T-helper 1 cell (primary cell): ENCODE results near the gene IKBKE.

Experiments used
- DNase-seq, 5 donors: peaks; one replicate each; pipeline ENCODE4 v3.0.0-alpha.2; 2012 to 2020

IKBKE gene

DNA sequence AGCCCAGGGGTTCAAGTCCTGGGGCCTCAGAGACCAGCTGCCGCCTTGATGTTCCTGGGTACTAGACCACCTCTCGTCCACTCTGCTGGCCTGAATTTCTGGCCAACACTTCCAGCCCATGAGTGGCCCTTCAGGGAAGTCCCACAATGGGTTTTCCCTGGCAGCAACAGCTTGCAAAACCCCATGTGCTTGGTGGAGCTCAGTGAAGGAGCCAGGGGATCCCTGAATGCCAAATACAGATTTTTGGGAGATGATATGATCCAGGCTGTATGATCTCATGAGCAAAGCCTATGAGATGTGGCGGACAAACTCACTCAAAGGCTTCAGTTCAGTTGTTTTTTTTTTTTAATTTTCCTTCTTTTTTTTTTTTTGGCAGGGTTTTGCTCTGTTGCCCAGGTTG lies 27.5 kb downstream of the IKBKE start:
- DNase-seq = no peak

DNA sequence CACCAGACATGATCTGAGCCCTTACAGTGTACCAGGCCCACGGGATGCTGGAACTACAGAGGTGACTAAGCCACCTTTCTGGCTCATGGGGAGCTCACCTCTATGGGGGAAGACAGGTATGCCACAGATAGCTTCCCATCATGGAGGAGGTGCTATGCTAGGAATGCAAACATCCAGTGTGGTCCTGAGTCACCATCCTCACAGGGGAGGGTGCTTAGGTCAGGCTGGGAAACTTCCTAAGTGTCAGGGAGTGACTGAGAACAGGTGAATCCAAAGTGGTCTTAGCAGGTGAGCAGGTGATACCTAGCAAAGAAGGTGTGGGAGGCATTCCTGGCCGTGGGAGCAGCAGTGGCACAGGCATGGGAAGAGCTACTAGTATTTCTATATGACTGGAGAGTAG lies 28.4 kb downstream of the IKBKE start:
- no peak for DNase-seq

DNA sequence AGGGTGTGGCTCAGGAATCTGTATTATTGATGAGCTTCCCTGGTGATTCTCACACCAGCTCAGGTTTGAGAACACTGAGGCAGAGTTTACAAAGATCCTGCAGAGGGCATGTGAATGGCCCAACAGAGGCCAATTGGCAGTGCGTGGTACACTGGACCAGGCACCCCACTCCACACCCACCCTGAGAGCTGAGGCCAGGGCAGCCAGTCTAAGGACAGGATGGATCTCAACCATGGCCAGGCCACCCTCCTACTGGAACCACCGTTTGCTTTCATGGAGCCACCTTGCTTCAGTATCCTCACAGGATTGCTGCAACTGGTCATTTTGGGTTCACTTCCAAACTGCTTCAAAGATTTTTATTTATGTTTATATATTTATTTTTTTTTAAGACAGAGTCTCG lies 29.8 kb downstream of the IKBKE start:
- DNase-seq = no peak

DNA sequence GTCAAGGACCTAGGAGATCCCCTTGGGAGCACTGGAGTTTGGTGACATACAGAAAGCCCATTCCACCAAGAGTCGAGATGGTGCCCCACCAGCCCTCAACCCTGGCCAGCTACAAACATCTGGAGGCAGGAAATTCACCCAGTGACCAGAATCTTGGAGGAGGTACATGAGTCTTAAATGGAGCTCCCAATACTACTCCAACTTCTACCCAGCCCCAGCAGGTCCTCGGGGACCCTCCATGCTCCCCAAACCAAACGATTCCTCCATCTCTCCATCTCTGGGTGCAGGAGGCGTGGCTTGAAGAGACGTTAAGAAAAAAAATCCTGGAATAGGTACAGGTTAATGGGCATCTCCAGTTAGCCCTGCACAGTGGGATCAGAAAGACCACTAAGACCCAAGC lies 31.6 kb downstream of the IKBKE start:
- DNase-seq = no peak

DNA sequence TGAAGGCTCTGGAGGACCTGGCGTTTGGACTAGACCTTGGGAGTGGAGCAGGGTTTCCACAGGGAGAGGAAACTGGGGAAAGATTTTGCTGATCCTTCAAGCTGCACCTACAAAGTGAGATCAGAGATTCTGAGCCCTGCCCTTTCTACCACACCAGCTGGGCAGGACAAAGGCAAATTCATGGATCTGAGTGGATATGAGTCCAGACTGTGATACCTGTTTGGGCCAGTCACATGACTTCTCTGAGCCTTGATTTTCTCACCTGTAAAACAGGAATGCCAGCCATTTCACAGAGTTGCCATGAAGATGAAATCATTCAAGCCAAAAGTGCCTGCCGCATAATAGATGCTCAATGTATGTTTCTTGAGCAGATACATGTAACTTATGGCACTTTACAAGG lies 32.1 kb downstream of the IKBKE start:
- no peak for DNase-seq

DNA sequence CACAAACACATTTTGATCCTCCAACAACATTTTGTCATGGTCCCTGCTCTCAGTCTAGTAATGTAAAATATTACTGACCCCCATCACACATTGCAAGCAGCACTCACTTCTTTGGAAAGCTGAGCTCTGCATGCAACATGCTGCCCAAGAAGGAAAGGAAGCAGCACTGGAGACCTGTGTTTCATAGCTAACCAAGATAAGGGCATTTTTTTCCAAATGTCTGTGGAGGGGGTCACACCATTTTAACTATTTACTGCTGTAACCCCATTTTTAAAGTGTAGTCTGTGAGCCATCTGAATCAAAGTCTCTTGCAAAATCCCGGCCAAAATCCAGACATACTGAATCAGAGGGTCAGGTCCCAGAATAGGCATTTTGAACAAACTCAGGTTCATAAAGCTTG lies 32.5 kb downstream of the IKBKE start:
- DNase-seq = no peak

DNA sequence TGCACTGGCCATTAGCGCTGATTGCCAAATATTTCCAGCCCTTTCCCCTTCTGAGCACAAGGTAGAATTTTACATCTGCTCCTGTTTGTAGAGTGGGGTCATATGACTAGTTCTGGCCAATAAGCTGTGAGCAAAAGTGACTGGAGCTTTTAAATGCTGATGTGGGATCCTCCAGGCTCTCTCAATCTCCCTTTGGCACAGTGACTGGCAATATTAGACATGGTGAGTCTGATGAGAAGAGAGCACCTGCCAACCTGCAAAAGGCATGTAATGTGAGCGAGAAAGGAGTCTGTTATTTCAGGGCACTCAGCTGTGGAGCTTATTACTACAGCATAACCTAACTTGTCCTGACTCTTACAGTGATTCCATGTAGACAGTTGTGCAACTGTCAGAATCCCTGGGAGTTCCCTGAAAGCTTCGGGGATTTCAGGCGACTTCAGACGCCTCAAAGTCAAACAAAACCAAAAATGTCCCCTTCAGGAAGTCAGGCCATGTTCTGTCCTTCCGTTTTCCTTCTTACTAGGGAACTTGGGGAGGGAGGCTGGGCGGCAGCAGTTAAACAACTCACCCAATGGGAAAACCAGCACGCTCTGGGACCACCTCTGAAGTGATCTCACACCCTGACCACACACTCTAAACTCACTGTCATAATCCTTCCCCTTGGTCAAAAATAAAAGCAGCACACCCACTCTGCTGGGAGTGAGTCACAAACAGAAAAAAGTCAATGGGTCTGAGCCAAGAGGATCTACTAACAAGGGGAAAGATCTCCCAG lies 33.5 kb downstream of the IKBKE start:
- DNase-seq = peak in 1 of 5 donors; percentile 38

DNA sequence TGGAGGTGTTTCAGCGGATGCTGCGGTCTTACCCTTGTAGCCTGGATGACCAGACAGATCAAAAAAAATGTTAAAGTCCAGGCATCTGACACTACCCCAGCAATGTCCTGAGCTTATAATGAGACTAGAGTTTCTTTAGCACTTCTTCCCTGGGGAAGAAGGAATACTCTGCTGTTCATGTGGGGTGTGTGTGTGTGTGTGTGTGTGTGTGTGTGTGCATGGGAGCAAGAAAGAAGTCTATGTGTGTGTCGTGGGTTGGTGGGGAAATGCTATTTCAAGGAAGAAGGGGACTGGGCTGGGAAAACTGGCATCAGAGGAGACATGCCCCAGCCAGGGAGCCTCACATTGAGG lies 34.1 kb downstream of the IKBKE start:
- DNase-seq = no peak

DNA sequence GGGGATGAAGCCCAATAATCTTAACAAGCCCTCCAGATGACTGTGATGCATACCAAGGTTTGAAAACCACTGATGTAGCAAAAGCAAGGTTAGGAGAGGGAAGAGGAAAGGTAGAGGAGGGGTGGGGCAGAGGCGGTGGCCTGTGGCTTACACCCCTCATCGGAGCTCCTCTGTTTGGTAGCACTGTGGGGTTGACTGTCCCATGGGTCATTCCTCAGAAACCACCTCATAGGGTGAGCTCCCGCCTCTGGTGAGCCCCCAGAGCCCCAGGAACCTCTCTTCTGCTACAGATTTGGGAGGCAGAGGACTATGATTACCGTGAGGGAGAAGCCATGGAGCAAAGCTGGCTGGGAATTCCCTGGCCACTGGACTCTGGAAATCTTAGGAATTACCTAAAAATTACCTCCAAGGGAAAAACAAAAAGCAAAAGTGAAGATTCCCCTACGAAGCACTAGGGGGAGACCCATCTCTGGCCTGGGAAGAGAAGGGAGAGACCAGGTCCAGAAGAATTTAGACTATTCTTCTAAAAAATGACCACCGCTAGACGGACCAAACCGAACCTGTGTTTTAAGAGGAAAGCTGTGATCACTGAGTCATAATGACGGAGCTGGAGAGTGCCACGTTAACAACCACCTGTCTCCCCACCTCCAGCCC lies 35.6 kb downstream of the IKBKE start:
- no peak for DNase-seq

DNA sequence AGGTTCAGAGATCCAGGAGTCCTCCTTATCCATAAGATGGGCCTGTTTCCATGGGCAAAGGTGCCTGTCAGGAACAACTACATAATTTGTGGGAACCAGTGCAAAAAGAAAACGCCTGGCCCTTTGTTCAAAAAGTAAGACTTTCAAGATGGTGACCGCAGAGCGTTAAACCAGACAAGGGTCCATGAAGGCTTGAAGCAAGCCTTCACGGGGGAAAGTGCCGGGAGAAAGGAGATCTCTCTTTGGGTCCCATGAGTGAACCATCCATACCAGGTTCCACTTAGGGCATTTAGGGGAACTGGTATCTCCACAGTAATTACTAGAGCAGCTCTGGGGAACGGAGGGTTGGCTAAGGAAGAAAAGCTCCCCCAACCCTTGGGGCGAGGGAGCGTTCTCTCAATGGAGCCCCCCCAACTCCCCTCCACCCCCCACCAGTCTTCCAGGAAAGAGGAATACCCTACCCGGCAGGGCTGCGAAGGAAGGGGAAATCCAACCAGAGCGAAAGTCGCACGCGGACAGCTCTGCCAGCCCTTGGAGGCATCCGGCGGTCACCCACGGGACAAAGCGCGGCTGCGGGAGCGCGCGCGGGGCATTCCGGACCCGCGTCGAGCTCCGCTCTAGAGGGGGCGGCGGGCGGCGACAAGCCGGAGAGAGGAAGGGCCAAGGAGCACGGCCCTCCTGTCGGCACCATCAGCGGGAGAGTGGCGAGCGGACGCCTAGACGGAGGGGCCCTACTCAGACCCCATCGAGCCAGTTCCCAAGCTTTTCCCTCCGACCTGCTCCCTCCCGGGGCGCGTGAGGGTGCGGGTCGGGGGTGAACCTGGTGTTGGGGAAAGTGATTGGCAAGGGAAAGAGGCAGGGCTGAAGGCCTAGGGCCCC lies 36.4 kb downstream of the IKBKE start:
- peak in 1 of 5 donors; percentile 9 for DNase-seq

DNA sequence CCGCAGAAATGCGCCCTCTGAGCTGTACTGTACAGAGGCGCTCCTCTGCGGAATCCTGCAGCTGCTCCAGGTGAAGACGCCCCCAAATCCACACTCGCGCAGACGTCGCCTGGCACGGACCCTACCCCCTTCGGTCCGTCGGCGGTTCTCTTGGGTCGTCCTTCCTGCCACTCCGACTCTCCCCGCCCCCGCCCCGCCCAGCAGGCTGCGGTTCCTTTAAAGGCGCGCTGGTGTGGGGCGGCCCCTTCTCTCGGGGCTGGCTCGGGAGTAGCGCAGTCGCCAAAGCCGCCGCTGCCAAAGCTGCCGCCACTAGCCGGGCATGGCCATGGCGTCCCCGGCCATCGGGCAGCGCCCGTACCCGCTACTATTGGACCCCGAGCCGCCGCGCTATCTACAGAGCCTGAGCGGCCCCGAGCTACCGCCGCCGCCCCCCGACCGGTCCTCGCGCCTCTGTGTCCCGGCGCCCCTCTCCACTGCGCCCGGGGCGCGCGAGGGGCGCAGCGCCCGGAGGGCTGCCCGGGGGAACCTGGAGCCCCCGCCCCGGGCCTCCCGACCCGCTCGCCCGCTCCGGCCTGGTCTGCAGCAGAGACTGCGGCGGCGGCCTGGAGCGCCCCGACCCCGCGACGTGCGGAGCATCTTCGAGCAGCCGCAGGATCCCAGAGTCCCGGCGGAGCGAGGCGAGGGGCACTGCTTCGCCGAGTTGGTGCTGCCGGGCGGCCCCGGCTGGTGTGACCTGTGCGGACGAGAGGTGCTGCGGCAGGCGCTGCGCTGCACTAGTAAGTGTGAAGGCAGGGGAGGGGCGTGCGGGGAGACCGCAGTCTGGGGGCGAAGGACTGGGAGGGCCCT lies 37.2 kb downstream of the IKBKE start, which contains the start of gene RASSF5:
Gene RASSF5, plus strand, starts transcription at position 248 of the 846 bp plus-strand sequence. Its CDS starts 72 bp downstream, at position 320.
- peak; percentile 56 to 85 (median 70) for DNase-seq

DNA sequence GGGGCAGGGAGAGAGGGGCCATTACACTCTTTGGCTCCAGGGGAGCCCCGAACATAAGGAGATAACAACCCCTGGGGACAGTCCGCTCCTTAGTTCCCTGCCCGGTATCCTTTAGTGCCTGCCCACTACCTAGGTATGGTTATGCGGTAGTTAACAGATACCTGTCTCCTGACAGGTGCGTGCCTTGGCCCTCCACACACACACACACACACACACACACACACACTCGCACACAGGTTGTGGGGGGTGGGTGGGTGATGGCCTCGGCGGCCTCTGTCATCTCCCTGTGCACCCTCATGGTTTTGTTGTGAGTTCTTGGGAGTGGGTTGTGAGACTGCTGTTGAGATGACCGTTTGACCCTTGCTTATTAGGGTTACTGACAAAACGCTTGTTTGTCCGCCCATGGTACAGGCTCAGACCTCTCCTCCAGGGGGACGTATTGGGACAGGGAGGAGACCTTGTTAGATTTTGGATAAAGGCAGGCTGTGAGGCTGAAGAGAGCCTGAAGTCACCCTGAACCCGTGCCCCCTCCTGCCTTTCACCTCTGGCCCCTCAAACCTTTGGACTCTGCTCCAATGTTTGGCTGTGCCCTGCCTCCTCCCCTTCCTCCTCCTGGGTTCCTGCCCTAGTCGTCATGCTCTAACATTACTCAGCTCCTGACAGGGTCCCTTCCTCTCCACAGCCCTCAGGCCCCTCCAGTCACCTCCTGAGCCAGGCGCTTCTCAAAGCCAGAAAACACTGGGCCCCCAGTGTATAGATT lies 38.0 kb downstream of the IKBKE start:
- DNase-seq = no peak

DNA sequence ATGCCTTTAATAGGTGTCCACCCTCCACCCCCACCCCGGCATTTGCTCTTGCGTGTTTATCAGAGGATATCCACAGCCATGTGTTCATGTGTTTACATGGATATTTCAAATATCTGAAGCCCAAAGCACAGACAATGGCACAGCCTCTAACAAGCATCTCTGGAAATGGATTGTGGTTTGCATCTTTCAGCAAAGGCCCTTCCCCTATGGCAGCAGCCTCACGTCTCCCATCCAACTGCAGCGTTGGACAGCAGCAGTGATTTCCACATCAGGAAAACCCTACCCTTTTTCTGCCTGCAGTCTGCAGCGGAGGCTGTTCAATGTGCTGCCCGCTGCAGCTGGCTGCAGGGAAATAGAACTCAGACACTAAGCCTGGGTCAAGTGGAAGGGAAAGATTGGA lies 38.7 kb downstream of the IKBKE start:
- no peak for DNase-seq

DNA sequence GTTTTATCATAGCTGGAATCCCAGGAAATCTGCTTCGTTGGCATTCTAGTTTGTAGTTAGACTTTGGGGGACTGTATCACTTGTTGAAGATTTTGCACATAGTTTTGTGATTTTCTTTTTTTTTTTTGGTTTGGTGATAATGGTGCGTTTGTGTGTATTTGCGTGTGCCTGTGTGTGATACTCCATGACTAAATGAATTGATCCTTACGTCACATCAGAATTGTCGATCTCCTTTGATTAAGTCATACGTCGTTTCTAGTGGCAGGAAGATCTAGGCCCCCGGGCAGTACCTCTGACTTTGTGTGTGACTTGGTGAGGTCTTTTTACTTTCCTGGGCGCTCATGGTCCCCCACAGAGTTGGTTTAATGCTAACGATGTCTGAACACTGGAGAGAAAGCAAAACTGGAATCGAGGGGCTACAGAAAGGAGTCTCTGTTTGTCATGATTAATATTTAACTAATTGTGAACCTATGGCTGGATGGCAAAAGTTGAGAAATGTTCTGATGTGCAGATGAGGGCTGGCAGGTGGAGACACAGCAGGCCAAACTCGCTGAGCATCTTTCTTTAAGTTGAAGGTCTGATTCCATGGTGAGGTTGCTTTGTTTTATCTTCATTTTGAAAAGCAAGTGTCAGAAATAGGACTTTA lies 39.5 kb downstream of the IKBKE start:
- no peak for DNase-seq

DNA sequence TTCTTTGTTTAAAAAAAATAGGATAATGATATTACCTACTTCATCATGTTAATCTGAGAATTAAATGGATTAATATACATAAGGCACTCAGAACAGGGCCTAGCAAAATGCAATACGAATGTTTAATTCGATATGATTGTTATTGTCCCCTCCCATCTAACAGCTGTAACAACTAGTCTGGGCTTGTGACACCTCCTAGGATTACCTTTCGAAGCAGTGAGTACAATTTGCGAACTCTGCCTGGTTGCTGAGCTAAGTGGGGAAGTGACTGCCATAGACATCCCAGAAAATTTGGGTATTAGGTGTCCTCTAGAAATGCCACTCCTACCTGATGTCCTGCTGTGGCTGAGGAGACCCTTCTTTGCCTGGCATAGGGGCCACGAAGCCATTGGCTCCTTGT lies 40.1 kb downstream of the IKBKE start:
- DNase-seq = no peak

DNA sequence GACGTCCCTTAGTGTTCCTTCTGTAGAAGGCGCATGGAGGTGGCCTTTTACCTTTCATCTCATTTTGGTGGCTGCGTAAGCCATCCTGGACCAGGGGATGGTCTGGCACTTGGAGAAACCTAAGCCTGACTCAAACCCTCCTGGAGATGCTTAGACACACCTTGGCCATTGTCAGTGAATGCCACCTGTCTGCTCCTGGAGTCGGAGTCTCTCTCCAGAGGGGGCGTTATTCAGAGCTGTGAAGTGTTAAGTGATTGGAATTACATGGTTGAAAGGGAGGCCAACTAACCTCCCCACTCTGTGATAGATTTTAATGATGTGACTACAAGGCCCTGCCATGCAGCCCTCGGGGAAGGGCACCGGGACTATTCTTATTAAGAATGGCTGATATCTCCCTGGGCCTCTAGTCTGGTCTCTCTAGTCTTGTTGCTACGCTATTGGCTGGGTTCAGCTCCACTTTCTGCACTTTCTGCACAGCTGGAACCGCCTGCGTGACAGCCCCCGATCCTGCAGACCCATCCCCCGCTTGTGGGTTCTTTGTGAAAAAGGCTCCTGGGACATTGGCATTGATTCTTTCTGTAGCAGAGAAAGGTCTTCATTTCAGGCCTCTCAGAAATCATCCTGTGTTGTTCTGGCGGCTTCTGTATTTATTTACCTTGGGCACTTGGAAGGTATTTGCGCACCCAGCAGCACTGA lies 41.2 kb downstream of the IKBKE start:
- DNase-seq = no peak

DNA sequence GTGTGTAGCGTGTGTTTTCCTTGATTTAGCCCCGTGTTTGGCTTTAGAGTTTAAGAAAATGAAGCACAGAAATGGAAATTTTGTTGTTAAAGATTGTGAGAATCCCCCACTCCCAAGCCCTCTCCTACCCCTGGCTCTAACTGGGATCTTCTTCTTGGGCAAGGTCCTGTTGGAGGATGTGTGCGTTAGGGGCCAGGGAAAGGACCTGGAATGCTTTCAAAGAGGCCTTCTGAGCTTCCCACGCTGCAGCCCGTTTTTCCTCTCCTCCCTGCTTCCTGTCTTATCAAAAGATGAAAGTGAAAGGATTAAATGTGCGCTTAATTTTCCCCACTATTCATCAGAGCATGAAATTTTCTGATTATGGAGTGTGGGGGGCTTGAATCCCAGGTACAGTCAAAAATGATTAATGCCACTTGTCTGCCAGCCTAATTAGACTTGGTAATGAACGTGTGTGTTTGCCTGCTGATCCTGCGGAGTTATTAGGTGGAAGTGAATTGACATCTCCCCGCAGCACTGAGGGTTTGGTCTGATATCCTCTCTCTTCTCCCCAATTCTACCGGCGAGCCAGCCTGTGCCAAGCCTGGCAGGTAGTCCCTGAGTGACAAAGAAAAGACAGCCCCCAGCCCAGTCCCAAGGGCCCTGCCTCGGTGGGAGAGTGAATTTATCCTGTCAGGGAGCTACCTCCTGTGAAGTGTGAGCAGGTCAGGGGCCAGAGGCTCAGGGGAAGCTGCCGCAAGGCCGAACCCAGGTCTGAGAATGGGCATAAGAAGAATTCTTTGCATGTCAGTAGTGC lies 42.0 kb downstream of the IKBKE start:
- DNase-seq = no peak

DNA sequence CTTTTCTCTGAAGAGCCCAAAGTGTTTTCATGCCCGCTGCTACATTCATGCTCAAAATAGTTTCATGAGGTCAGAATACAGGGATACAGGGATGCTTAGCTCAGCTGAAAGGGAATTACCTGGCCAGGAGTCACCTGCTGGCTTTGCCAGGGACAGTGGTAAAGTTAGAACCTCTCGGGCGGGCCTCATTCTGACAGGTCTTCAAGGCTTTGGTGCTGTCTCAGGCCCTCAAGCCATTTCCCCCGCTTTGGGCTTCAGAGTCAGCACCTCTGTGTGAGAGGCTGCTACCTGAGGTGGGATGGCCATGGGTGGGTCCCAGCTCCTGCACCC lies 42.5 kb downstream of the IKBKE start:
- DNase-seq = no peak

DNA sequence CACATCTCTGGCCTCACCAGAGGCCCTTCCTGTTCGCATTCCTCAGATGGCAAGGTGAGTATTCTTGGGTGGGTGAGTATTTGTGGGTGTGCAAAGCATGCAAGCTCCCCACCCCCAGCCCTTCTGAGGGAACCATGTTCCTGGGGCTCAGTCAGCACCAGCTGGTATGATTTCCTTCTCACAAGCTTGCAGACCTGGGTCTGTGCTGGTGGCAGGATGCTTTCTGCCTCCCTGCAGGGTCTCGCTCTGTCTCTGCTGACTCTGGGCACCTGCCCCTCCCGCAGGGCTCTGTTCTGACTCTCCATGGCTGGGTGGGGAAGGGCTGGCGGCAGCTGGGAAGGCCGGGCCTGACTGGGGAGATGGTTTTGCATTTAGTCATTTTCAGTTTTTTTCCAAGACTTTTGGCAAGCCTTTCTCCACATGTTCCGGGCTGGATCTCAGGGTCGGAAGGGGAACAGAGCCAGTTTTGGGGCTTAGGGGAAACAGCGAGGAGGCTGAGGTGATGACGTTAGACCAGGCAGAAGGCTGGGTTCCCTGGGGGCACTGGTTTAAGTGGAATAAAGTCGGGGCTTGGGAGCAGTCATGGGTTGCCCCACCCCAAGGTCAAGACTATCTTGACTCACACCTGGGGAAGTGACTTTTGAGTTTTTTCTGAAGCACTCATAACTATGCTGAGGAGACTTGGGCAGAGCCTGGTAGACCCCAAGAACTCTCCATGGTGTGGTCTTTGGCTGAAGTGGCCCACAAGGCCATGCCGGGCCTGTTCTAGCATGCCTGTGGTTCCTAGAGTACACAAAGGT lies 43.2 kb downstream of the IKBKE start:
- DNase-seq = no peak
